Activated naive CD4-positive, alpha-beta T cell treated with Interleukin-2 at 50 U/mL for 16 hours (primary cell): ENCODE measurements around the gene TMEM150B.

Experiments
- DNase-seq: peaks from one replicate; pipeline ENCODE4 v3.0.0-alpha.2; 2020

TMEM150B gene

GRCh38 chr19:55325172-55325571 is at the start of gene TMEM150B:
TMEM150B (minus strand) TSS chr19:55325341; CDS start chr19:55321036, 4,305 bp downstream.
- no peak for DNase-seq

GRCh38 chr19:55373993-55374757 is 49.0 kb upstream of the TMEM150B start:
- DNase-seq: no peak

- no peak for DNase-seq
Observed at GRCh38 chr19:55373306-55373992, 48.3 kb upstream of the TMEM150B start.

GRCh38 chr19:55372316-55373081 is 47.4 kb upstream of the TMEM150B start:
- no peak for DNase-seq

- no peak for DNase-seq
Observed at GRCh38 chr19:55370305-55370988, 45.3 kb upstream of the TMEM150B start, which contains the start of gene IL11. IL11 (minus strand) TSS chr19:55370463; CDS start chr19:55370310, 153 bp downstream.

- DNase-seq: peak; percentile 30
Observed at GRCh38 chr19:55369653-55370304, 44.6 kb upstream of the TMEM150B start.

GRCh38 chr19:55368701-55369563 is 43.8 kb upstream of the TMEM150B start:
- peak; percentile 38 for DNase-seq

- no peak for DNase-seq
Observed at GRCh38 chr19:55368106-55368505, 43.0 kb upstream of the TMEM150B start.

GRCh38 chr19:55366790-55367189 is 41.6 kb upstream of the TMEM150B start:
- no peak for DNase-seq

- no peak for DNase-seq
Observed at GRCh38 chr19:55365964-55366363, 40.8 kb upstream of the TMEM150B start.

GRCh38 chr19:55365245-55365644 is 40.1 kb upstream of the TMEM150B start:
- no peak for DNase-seq

GRCh38 chr19:55362990-55363716 is 38.0 kb upstream of the TMEM150B start, which contains the start of gene GARIN5B:
GARIN5B (minus strand) TSS chr19:55363260; CDS start chr19:55363066, 194 bp downstream.
- no peak for DNase-seq

- DNase-seq: no peak
Observed at GRCh38 chr19:55362174-55362989, 37.2 kb upstream of the TMEM150B start.

GRCh38 chr19:55360902-55361301 is 35.8 kb upstream of the TMEM150B start:
- no peak for DNase-seq

- DNase-seq: no peak
Observed at GRCh38 chr19:55358943-55359908, 34.1 kb upstream of the TMEM150B start.

- DNase-seq: no peak
Observed at GRCh38 chr19:55358493-55358892, 33.4 kb upstream of the TMEM150B start.

GRCh38 chr19:55355213-55355821 is 30.2 kb upstream of the TMEM150B start:
- DNase-seq: no peak

GRCh38 chr19:55354698-55355212 is 29.6 kb upstream of the TMEM150B start, which contains the start of gene COX6B2:
COX6B2 (minus strand) TSS chr19:55354719; CDS start chr19:55354521, 198 bp downstream.
- no peak for DNase-seq
